Urinary bladder (tissue), 4 donors: ENCODE results near the gene CPAMD8. TPM values are rescaled to one million over a fixed set of nuclear protein-coding genes. Genes with fewer than 3 reads are reported as not detected.
"Not testable (repeated sequence)": the region's sequence is repeated elsewhere in the genome, so short reads cannot be mapped to it uniquely, and the experiment has no call there.

ENCODE experiments used
- DNase-seq: peaks from one replicate; pipeline ENCODE4 v3.0.0-alpha.2; 2015; ENCODE audit errors: extremely low spot score
- H3K27ac ChIP-seq: one replicate; pipeline ENCODE4 v1.5.1; 2013; ENCODE audit warnings: low read depth, mild to moderate bottlenecking, moderate library complexity
- H3K36me3 ChIP-seq: one replicate; pipeline ENCODE4 v1.6.1; 2013; ENCODE audit warnings: mild to moderate bottlenecking, moderate library complexity; ENCODE audit not compliant: insufficient read depth
- H3K4me1 ChIP-seq: one replicate; pipeline ENCODE4 v1.6.1; 2013; ENCODE audit warnings: mild to moderate bottlenecking, moderate library complexity; ENCODE audit not compliant: insufficient read depth
- H3K4me3 ChIP-seq: one replicate; pipeline ENCODE4 v1.5.1; 2013; ENCODE audit warnings: low read depth, low read length
- WGBS: extraction: QIAGEN DNeasy Blood & Tissue Kit; methylation state at CpG from one replicate; pipeline ENCODE4 v1.1.7; 2013; 5-methylcytosine and 5-hydroxymethylcytosine counted together
- polyA plus RNA-seq: library from polyadenylated mRNA; stranded (reverse); fragments of 200-250 nt; gene quantifications from one replicate; pipeline ENCODE4 v1.2.3, GENCODE V29; 2013
- total RNA-seq: library from RNA; depleted of rRNA; stranded (reverse); fragments of >200 nt; gene quantifications from one replicate; pipeline ENCODE4 v1.2.3, GENCODE V29; 2014
- donor health status: healthy with polysubstance abuse.
- donor health status: healthy.

Gene CPAMD8
- total and polyA plus RNA-seq, 2 donors = 4.5 to 11.3 TPM

GRCh38 chr19:16943942-16944625 lies 82.5 kb downstream of the CPAMD8 start:
- no peak overlapping the region for H3K27ac ChIP-seq
- WGBS = 90% methylated on average over 13 of the region's 13 CpGs
- no peak overlapping the region for H3K4me3 ChIP-seq
- H3K4me1 ChIP-seq = no peaks in the 10 kb centered on the region
- DNase-seq = no peak
- H3K36me3 ChIP-seq = no peaks in the 10 kb centered on the region

GRCh38 chr19:16943090-16943489 lies 83.5 kb downstream of the CPAMD8 start:
- not testable (repeated sequence) for DNase-seq, H3K36me3 ChIP-seq, H3K27ac ChIP-seq, H3K4me1 ChIP-seq, H3K4me3 ChIP-seq
- WGBS = 96% methylated on average over 7 of the region's 7 CpGs

- Histone ChIP-seq H3K27ac (no peak overlapping the region), H3K4me1 (no peaks in the 10 kb centered on the region), H3K4me3 (no peak overlapping the region), H3K36me3 (no peaks in the 10 kb centered on the region)
- 60% methylated on average over 6 of the region's 6 CpGs for WGBS
- DNase-seq = no peak
These were observed 84.0 kb downstream of the CPAMD8 start for GRCh38 chr19:16942583-16942982.

- Histone ChIP-seq H3K36me3 (no peaks in the 10 kb centered on the region), H3K4me1 (no peaks in the 10 kb centered on the region), H3K4me3 (no peak overlapping the region), H3K27ac (no peak overlapping the region)
- DNase-seq = no peak
- 88% methylated on average over 9 of the region's 9 CpGs for WGBS
These were observed 86.0 kb downstream of the CPAMD8 start for GRCh38 chr19:16940626-16941025.

GRCh38 chr19:16940063-16940462 lies 86.5 kb downstream of the CPAMD8 start:
- DNase-seq, H3K36me3 ChIP-seq, H3K4me3 ChIP-seq, H3K4me1 ChIP-seq, H3K27ac ChIP-seq: not testable (repeated sequence)
- WGBS = 94% methylated on average over 7 of the region's 7 CpGs

- WGBS = 92% methylated on average over 11 of the region's 11 CpGs
- no peak overlapping the region for H3K4me3 ChIP-seq
- no peak overlapping the region for H3K27ac ChIP-seq
- DNase-seq = no peak
- H3K36me3 ChIP-seq = no peaks in the 10 kb centered on the region
- no peaks in the 10 kb centered on the region for H3K4me1 ChIP-seq
These were observed 88.4 kb downstream of the CPAMD8 start for GRCh38 chr19:16938211-16938610.

GRCh38 chr19:16937796-16938195 lies 88.8 kb downstream of the CPAMD8 start:
- H3K4me1 ChIP-seq, H3K4me3 ChIP-seq, DNase-seq, H3K27ac ChIP-seq, H3K36me3 ChIP-seq: not testable (repeated sequence)
- 95% methylated on average over 12 of the region's 12 CpGs for whole genome bisulfite sequencing

GRCh38 chr19:16936901-16937300 lies 89.7 kb downstream of the CPAMD8 start:
- Histone ChIP-seq H3K4me1 (no peaks in the 10 kb centered on the region), H3K27ac (no peak overlapping the region), H3K4me3 (no peak overlapping the region), H3K36me3 (no peaks in the 10 kb centered on the region)
- WGBS = 83% methylated on average over 2 of the region's 2 CpGs
- no peak for DNase-seq

- no peaks in the 10 kb centered on the region for H3K36me3 ChIP-seq
- H3K27ac ChIP-seq = no peak overlapping the region
- H3K4me3 ChIP-seq = no peak overlapping the region
- no peaks in the 10 kb centered on the region for H3K4me1 ChIP-seq
- 95% methylated on average over 1 of the region's 1 CpG for WGBS
- DNase-seq = no peak
These were observed 92.1 kb downstream of the CPAMD8 start for GRCh38 chr19:16934489-16934888.

- no peak overlapping the region for H3K4me3 ChIP-seq
- WGBS = 96% methylated on average over 4 of the region's 4 CpGs
- no peak for DNase-seq
- no peak overlapping the region for H3K27ac ChIP-seq
- no peaks in the 10 kb centered on the region for H3K36me3 ChIP-seq
- H3K4me1 ChIP-seq = no peaks in the 10 kb centered on the region
These were observed 95.3 kb downstream of the CPAMD8 start for GRCh38 chr19:16931306-16931705.

- no peaks in the 10 kb centered on the region for H3K4me1 ChIP-seq
- no peak overlapping the region for H3K27ac ChIP-seq
- no peak for DNase-seq
- WGBS = 82% methylated on average over 5 of the region's 5 CpGs
- H3K36me3 ChIP-seq = no peaks in the 10 kb centered on the region
- H3K4me3 ChIP-seq = no peak overlapping the region
These were observed 95.9 kb downstream of the CPAMD8 start for GRCh38 chr19:16930753-16931152.

- H3K4me3 ChIP-seq = no peak overlapping the region
- H3K36me3 ChIP-seq = no peaks in the 10 kb centered on the region
- H3K27ac ChIP-seq = no peak overlapping the region
- 96% methylated on average over 10 of the region's 10 CpGs for whole genome bisulfite sequencing
- DNase-seq = no peak
- H3K4me1 ChIP-seq = no peaks in the 10 kb centered on the region
These were observed 97.7 kb downstream of the CPAMD8 start for GRCh38 chr19:16928916-16929315.

GRCh38 chr19:16928351-16928750 lies 98.3 kb downstream of the CPAMD8 start:
- WGBS = 94% methylated on average over 2 of the region's 2 CpGs
- Histone ChIP-seq H3K4me1 (no peaks in the 10 kb centered on the region), H3K27ac (no peak overlapping the region), H3K36me3 (no peaks in the 10 kb centered on the region), H3K4me3 (no peak overlapping the region)
- no peak for DNase-seq

GRCh38 chr19:16927883-16928282 lies 98.7 kb downstream of the CPAMD8 start:
- no peaks in the 10 kb centered on the region for H3K36me3 ChIP-seq
- no peaks in the 10 kb centered on the region for H3K4me1 ChIP-seq
- no peak for DNase-seq
- H3K4me3 ChIP-seq = no peak overlapping the region
- no peak overlapping the region for H3K27ac ChIP-seq
- 93% methylated on average over 13 of the region's 13 CpGs for WGBS

- WGBS = 96% methylated on average over 13 of the region's 13 CpGs
- Histone ChIP-seq H3K36me3 (no peaks in the 10 kb centered on the region), H3K4me3 (no peak overlapping the region), H3K4me1 (no peaks in the 10 kb centered on the region), H3K27ac (no peak overlapping the region)
- no peak for DNase-seq
These were observed 103.7 kb downstream of the CPAMD8 start for GRCh38 chr19:16922949-16923348.
